ENCODE measurements around the gene PDCD10. TPM values are rescaled to one million over a fixed set of nuclear protein-coding genes. Genes with fewer than 3 reads are reported as not detected.

Gene PDCD10
- total RNA-seq, 1 donor from 2014 or later = 35.3 TPM

GRCh38 chr3:167716920-167717319 is 17.8 kb downstream of the PDCD10 start:
- Mint-ChIP-seq H3K36me3 (peaks cover 79% of the 10 kb centered on the region), H3K4me3 (no peak overlapping the region), H3K4me1 (no peaks in the 10 kb centered on the region), H3K9me3 (peaks cover 55% of the 10 kb centered on the region), H3K27me3 (ENCODE audit: low read depth) (no peaks in the 10 kb centered on the region), H3K27ac (no peak overlapping the region)
- no peak for TF ChIP-seq CTCF (IDR thresholded peaks at IDR 0.05; ENCODE audit: unreplicated experiment)
- DNase-seq (ENCODE audit: low spot score in 2 of 2, unreplicated experiment in 2 of 2) = no peak

- Mint-ChIP-seq H3K27me3 (ENCODE audit: low read depth) (no peaks in the 10 kb centered on the region), H3K4me3 (no peak overlapping the region)
These were observed 19.8 kb downstream of the PDCD10 start for GRCh38 chr3:167714871-167715270.

GRCh38 chr3:167712445-167712844 is 22.2 kb downstream of the PDCD10 start:
- H3K36me3 Mint-ChIP-seq = peaks cover 80% of the 10 kb centered on the region
- H3K9me3 Mint-ChIP-seq = peaks cover 45% of the 10 kb centered on the region
- no peak overlapping the region for H3K27ac Mint-ChIP-seq

More at GRCh38 chr3:167714871-167715270, 19.8 kb downstream of the PDCD10 start:
- H3K36me3 Mint-ChIP-seq = peaks cover 86% of the 10 kb centered on the region
- H3K4me1 Mint-ChIP-seq = no peaks in the 10 kb centered on the region
- peaks cover 56% of the 10 kb centered on the region for H3K9me3 Mint-ChIP-seq
- H3K27ac Mint-ChIP-seq = no peak overlapping the region
- no peak for TF ChIP-seq CTCF (IDR thresholded peaks at IDR 0.05; ENCODE audit: unreplicated experiment)
- DNase-seq (ENCODE audit: low spot score in 2 of 2, unreplicated experiment in 2 of 2) = no peak

GRCh38 chr3:167711439-167711838 is 23.3 kb downstream of the PDCD10 start:
- no peak for DNase-seq (ENCODE audit: low spot score in 2 of 2, unreplicated experiment in 2 of 2)
- Mint-ChIP-seq H3K27ac (no peak overlapping the region), H3K4me1 (no peaks in the 10 kb centered on the region), H3K27me3 (ENCODE audit: low read depth) (no peaks in the 10 kb centered on the region), H3K36me3 (peaks cover 74% of the 10 kb centered on the region), H3K9me3 (peaks cover 41% of the 10 kb centered on the region), H3K4me3 (no peak overlapping the region)
- TF ChIP-seq CTCF (IDR thresholded peaks at IDR 0.05; ENCODE audit: unreplicated experiment) = no peak

More at GRCh38 chr3:167712445-167712844, 22.2 kb downstream of the PDCD10 start:
- TF ChIP-seq CTCF (IDR thresholded peaks at IDR 0.05; ENCODE audit: unreplicated experiment) = no peak
- DNase-seq (ENCODE audit: low spot score in 2 of 2, unreplicated experiment in 2 of 2) = no peak
- H3K4me1 Mint-ChIP-seq = no peaks in the 10 kb centered on the region
- no peaks in the 10 kb centered on the region for H3K27me3 Mint-ChIP-seq (ENCODE audit: low read depth)
- no peak overlapping the region for H3K4me3 Mint-ChIP-seq

- TF ChIP-seq CTCF (IDR thresholded peaks at IDR 0.05; ENCODE audit: unreplicated experiment) = no peak
- H3K27ac Mint-ChIP-seq = no peak overlapping the region
These were observed 24.1 kb downstream of the PDCD10 start for GRCh38 chr3:167710552-167710951.

GRCh38 chr3:167709690-167710089 is 25.0 kb downstream of the PDCD10 start:
- H3K27ac Mint-ChIP-seq = no peak overlapping the region
- H3K9me3 Mint-ChIP-seq = peaks cover 28% of the 10 kb centered on the region
- no peaks in the 10 kb centered on the region for H3K27me3 Mint-ChIP-seq (ENCODE audit: low read depth)
- peaks cover 59% of the 10 kb centered on the region for H3K36me3 Mint-ChIP-seq
- DNase-seq (ENCODE audit: low spot score in 2 of 2, unreplicated experiment in 2 of 2) = no peak
- H3K4me1 Mint-ChIP-seq = peaks cover 8% of the 10 kb centered on the region
- no peak overlapping the region for H3K4me3 Mint-ChIP-seq
- TF ChIP-seq CTCF (IDR thresholded peaks at IDR 0.05; ENCODE audit: unreplicated experiment) = no peak

More at GRCh38 chr3:167710552-167710951, 24.1 kb downstream of the PDCD10 start:
- Mint-ChIP-seq H3K36me3 (peaks cover 68% of the 10 kb centered on the region), H3K4me3 (no peak overlapping the region), H3K9me3 (peaks cover 35% of the 10 kb centered on the region), H3K4me1 (peaks cover 5% of the 10 kb centered on the region), H3K27me3 (ENCODE audit: low read depth) (no peaks in the 10 kb centered on the region)
- DNase-seq (ENCODE audit: low spot score in 2 of 2, unreplicated experiment in 2 of 2) = no peak
